Measurements from ENCODE around the gene LATS1.
A peak's percentile ranks its signal among the peaks of the same experiment; 100 is the strongest.

Gene LATS1

DNA sequence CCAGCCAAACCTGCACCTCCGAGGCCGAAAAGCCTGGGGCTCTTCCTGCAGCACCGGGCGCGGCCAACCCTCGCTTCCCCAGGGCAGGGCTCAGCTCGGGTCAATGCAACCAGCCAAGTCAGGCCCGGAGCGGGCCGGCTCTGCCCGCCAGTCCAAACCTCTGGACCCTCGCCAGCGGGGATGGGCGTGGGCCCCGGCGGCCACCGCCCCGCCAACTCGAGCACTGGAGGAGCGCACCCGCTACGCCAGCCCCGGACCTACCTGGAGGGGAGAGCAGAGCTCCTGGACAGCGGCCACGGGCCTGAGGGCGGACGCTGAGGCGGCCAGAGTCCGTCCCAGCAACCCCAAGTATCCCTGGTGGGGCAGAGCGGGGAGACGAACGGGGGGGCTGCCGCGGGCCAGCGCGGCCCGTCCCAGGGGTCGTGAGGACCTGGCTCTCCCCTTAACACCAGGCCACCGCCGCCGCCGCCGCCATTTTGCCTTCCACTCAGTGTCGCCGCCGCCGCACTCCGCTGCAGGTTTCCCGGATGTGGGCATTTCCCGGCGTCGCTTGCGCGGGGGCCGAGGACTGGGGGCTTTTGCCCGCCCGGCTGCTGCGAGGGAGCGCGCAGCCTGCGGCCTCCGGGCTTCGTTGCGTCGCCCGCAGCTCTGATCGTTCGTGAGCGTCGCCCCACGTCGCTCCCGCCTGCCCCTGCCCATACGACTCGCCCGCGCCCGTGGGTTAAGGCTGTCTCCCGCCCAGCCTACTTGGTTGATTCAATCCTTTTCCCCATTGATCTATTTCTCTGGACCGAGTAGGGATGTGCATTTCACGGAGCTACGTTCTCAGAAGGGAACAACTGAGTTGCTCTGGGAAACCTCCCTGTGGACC lies at the start of gene LATS1:
TSS of gene LATS1 (minus strand) at position 514 of the 871 bp plus-strand sequence. CDS start 15,975 bp downstream, outside the sequence.
- H3K4me3 ChIP-seq (replicated peaks; ENCODE audit: low read depth, low read length) = peak within 1 kb of the TSS; percentile 75
- DNase-seq (ENCODE audit: low read depth) = peak; percentile 85
- TF ChIP-seq, protein P1, sequence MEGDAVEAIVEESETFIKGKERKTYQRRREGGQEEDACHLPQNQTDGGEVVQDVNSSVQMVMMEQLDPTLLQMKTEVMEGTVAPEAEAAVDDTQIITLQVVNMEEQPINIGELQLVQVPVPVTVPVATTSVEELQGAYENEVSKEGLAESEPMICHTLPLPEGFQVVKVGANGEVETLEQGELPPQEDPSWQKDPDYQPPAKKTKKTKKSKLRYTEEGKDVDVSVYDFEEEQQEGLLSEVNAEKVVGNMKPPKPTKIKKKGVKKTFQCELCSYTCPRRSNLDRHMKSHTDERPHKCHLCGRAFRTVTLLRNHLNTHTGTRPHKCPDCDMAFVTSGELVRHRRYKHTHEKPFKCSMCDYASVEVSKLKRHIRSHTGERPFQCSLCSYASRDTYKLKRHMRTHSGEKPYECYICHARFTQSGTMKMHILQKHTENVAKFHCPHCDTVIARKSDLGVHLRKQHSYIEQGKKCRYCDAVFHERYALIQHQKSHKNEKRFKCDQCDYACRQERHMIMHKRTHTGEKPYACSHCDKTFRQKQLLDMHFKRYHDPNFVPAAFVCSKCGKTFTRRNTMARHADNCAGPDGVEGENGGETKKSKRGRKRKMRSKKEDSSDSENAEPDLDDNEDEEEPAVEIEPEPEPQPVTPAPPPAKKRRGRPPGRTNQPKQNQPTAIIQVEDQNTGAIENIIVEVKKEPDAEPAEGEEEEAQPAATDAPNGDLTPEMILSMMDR (IDR thresholded peaks at IDR 0.05; ENCODE audit: low read length, missing control alignments) = no peak

DNA sequence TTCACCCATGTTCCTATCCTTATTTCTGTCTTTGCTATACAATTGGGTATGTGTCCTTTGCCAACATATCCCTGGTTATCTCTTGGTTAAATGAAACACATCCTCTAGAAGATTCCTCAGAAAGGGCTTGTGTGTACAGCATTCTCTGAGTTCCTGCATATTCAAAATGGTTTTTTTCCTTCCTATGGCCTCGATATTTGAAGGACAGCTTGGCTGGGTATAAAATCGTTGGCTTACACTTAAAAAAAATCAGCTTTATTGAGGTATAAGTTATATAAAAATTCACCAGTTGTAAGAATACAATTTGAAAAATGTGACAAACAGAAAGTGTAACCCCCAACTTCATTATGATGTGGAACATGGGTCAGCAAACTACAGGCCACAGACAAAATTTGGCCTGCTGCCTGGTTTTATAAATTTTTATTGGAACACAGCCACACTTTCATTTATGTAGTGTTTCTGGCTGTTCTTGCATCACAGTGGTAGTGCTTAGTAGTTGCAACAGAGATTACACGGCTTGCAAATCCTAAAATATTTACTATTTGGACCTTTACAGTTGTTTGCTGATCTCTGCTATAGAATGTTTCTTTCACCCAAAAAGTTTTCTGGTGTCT lies 48.4 kb upstream of the LATS1 start:
- TF ChIP-seq, protein P1 (IDR thresholded peaks at IDR 0.05; ENCODE audit: low read length, missing control alignments) = no peak
- no peak overlapping the region for H3K4me3 ChIP-seq (replicated peaks; ENCODE audit: low read depth, low read length)
- DNase-seq (ENCODE audit: low read depth) = peak; percentile 94

DNA sequence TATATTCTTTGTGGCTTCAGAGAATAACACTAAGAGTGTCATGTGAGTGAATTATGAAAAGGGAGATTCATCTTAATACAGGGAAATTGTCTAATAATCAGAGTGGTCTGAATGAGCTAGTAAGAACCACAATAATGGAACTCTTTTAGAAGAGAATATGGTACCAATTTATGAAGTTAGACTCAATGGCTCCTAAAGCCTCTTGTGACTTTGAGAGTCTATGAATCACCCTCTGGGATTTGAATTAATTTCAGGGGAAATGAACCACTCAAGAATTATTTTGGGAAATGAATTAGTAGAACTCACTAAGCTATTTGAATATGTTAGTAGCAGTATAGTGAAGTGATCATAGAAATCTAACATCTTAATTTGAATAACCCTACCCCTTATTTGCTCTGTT lies 46.0 kb upstream of the LATS1 start:
- H3K4me3 ChIP-seq (replicated peaks; ENCODE audit: low read depth, low read length) = no peak overlapping the region
- no peak for DNase-seq (ENCODE audit: low read depth)

DNA sequence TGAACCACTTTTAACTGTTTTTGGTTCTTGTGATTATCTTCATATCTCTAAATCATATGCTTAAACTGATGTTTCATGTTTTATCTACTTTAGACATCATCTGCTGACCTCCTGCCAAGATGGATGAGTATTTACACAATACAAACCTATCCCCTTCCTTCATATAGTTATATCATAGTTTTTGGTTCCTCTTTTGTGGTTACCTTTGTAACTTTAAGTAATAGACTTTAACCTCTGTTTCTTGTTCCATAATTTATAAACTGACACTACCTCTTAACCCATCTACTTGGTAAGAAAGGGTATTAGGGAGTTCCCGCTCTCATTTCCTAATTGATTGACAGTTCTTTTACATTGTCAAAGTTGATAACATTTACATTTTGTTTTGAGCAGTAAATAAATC lies 43.5 kb upstream of the LATS1 start:
- DNase-seq (ENCODE audit: low read depth) = no peak
- H3K4me3 ChIP-seq (replicated peaks; ENCODE audit: low read depth, low read length) = no peak overlapping the region
- TF ChIP-seq, protein P1 (IDR thresholded peaks at IDR 0.05; ENCODE audit: low read length, missing control alignments) = no peak

More for the DNA sequence above, 46.0 kb upstream of the LATS1 start:
- TF ChIP-seq, protein P1 (IDR thresholded peaks at IDR 0.05; ENCODE audit: low read length, missing control alignments) = no peak

DNA sequence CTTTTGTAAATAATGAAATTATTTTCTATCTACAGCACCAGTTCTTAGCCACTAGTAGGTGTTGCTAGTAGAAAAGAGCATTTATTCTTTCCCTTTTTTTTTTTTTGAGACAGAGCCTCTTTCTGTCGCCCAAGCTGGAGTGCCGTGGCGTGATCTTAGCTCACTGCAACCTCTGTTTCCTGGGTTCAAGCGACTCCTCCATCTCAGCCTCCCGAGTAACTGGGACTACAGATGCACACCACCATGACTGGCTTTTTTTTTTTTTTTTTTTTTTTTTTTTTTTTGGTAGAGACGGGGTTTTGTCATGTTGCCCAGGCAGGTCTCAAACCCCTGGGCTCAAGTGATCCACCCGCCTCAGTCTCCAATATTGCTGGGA lies 38.3 kb upstream of the LATS1 start:
- DNase-seq (ENCODE audit: low read depth) = no peak
- TF ChIP-seq, protein P1 (IDR thresholded peaks at IDR 0.05; ENCODE audit: low read length, missing control alignments) = no peak
- H3K4me3 ChIP-seq (replicated peaks; ENCODE audit: low read depth, low read length) = no peak overlapping the region

DNA sequence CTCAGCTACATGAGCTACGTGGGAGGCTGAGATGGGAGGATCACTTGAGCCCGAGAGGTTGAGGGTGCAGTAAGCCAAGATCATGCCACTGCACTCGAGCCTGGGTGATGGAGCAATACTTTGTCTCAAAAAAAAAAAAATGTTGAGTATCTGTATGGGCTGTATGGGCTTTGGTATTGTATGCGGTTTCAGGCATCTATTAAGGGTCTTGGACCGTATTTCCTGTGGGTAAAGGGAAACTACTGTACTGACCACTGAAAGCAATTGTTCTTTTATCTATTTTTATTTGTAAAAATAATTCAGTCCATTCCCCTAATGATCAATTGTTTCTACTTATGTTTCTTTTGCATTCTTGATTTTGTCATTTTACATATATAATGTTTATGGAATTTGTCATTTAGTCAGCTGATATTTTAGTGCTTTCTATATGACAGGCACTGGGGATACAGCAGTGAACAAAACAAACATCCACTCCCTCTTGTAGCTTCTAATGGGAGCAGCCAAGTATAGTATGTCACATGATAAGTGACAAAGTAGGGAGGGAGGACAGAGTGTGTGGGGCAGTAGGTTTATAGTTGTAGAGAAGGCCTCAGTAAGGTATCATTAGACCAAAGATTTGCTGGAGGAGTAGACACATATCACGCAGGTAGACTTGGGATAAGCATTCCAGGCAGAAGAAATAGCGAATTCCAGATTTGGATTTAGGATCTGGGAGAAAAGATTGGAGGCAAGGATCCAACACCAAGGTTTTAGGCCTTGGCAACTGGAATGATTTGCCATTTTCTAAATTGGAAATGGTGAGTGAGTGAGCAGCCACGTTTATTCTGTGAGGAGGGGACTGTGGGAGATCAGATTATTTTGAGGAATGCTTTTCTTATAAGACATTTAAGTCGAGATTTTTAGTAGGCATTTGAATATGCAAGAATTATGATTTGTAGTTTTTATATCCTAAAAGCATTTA lies 37.7 kb upstream of the LATS1 start:
- no peak for DNase-seq (ENCODE audit: low read depth)
- no peak overlapping the region for H3K4me3 ChIP-seq (replicated peaks; ENCODE audit: low read depth, low read length)
- TF ChIP-seq, protein P1 (IDR thresholded peaks at IDR 0.05; ENCODE audit: low read length, missing control alignments) = no peak

All from fibroblast of pulmonary artery (primary cell).